Measurements from ENCODE around the gene KCNC4. TPM values are rescaled to one million over a fixed set of nuclear protein-coding genes. Genes with fewer than 3 reads are reported as not detected.

The KCNC4 gene
- total and polyA plus RNA-seq, 9 donors: 3.2 to 18.0 (median 11.7) TPM

- intact Hi-C loops (cut with DNase I): no loop called here
- WGBS, 3 donors: 53 to 61% (median 57%) methylated on average over 7 of the region's 7 CpGs
Measured at GRCh38 chr1:110163591-110163990, 46.5 kb upstream of the KCNC4 start.

DNA sequence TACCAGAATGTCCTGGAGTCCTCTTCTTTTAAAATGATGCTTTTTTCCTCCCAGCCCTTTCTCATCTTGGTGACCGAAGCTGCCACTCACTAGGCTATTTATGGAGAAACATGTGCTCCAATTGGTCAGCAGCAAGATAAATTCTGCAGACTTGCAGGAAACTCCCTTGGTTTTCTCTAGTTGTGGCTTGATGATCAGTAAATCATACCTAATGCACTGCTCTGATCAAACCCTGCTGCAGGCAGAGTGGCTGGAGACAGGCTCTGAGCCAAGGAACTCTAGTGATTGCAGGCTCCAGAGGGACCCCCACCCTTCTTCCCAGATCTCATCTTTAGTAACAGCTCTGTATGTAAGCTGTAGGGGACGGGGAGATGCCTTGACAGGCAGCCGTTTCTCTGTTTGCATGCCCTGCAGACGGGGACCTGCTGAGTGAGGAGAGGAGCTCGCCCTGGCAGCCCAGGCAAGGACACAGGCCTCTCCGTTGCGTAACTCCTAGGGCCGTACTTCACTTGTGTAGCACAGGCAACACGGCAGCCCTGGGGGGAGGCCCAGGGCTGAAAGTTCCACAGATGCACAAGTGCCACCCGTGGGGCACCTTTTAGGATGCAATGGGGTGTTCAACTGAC, 45.3 kb upstream of the KCNC4 start:
- no peak for DNase-seq
- Histone ChIP-seq H3K4me1 (ENCODE audit: insufficient read depth) (no peaks in the 10 kb centered on the region), H3K4me3 (no peak overlapping the region), H3K27ac (no peak overlapping the region), H3K27me3 (no peaks in the 10 kb centered on the region), H3K36me3 (no peaks in the 10 kb centered on the region), H3K9me3 (no peaks in the 10 kb centered on the region)
- intact Hi-C loops (cut with DNase I): no loop called here
- no peak for TF ChIP-seq POLR2A (IDR thresholded peaks at IDR 0.05)
- WGBS, 3 donors: 38 to 50% (median 39%) methylated on average over 10 of the region's 10 CpGs

More at GRCh38 chr1:110163591-110163990, 46.5 kb upstream of the KCNC4 start:
- Histone ChIP-seq H3K27ac (no peak overlapping the region), H3K36me3 (no peaks in the 10 kb centered on the region), H3K27me3 (no peaks in the 10 kb centered on the region), H3K4me1 (ENCODE audit: insufficient read depth) (no peaks in the 10 kb centered on the region), H3K4me3 (no peak overlapping the region), H3K9me3 (no peaks in the 10 kb centered on the region)
- TF ChIP-seq, protein P1, sequence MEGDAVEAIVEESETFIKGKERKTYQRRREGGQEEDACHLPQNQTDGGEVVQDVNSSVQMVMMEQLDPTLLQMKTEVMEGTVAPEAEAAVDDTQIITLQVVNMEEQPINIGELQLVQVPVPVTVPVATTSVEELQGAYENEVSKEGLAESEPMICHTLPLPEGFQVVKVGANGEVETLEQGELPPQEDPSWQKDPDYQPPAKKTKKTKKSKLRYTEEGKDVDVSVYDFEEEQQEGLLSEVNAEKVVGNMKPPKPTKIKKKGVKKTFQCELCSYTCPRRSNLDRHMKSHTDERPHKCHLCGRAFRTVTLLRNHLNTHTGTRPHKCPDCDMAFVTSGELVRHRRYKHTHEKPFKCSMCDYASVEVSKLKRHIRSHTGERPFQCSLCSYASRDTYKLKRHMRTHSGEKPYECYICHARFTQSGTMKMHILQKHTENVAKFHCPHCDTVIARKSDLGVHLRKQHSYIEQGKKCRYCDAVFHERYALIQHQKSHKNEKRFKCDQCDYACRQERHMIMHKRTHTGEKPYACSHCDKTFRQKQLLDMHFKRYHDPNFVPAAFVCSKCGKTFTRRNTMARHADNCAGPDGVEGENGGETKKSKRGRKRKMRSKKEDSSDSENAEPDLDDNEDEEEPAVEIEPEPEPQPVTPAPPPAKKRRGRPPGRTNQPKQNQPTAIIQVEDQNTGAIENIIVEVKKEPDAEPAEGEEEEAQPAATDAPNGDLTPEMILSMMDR (IDR thresholded peaks at IDR 0.05): no peak
- TF ChIP-seq POLR2A (IDR thresholded peaks at IDR 0.05): no peak
- no peak for TF ChIP-seq EP300 (IDR thresholded peaks at IDR 0.05)
- no peak for DNase-seq

- Histone ChIP-seq H3K27me3 (no peaks in the 10 kb centered on the region), H3K27ac (no peak overlapping the region), H3K36me3 (no peaks in the 10 kb centered on the region), H3K4me1 (ENCODE audit: insufficient read depth) (no peaks in the 10 kb centered on the region), H3K9me3 (no peaks in the 10 kb centered on the region), H3K4me3 (no peak overlapping the region)
- 43 to 50% (median 44%) methylated on average over 6 of the region's 6 CpGs for WGBS, 3 donors
- intact Hi-C loops (cut with DNase I): no loop called here
- TF ChIP-seq POLR2A (IDR thresholded peaks at IDR 0.05): no peak
- TF ChIP-seq, protein P1 (IDR thresholded peaks at IDR 0.05): no peak
- TF ChIP-seq EP300 (IDR thresholded peaks at IDR 0.05): no peak
- DNase-seq: no peak
Measured at GRCh38 chr1:110165761-110166231, 44.3 kb upstream of the KCNC4 start.

DNA sequence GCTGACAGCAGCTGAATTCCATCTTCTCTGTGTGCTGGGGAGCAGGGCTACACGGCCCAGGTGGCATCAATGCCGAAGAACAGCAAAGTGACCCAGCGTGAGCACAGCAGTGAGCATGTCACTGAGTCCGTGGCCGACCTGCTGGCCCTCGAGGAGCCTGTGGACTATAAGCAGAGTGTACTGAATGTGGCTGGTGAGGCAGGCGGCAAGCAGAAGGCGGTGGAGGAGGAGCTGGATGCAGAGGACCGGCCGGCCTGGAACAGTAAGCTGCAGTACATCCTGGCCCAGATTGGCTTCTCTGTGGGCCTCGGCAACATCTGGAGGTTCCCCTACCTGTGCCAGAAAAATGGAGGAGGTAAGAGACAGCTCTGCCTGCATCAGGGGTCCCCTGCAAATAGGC, 43.3 kb upstream of the KCNC4 start:
- H3K4me3 ChIP-seq: no peak overlapping the region
- intact Hi-C loops (cut with DNase I): no loop called here
- WGBS, 3 donors: 84 to 89% (median 84%) methylated on average over 11 of the region's 11 CpGs

More for the DNA sequence above, 43.3 kb upstream of the KCNC4 start:
- Histone ChIP-seq H3K27me3 (no peaks in the 10 kb centered on the region), H3K4me1 (ENCODE audit: insufficient read depth) (no peaks in the 10 kb centered on the region), H3K36me3 (no peaks in the 10 kb centered on the region), H3K9me3 (no peaks in the 10 kb centered on the region), H3K27ac (no peak overlapping the region)
- DNase-seq: no peak
- TF ChIP-seq POLR2A (IDR thresholded peaks at IDR 0.05): no peak
- TF ChIP-seq EP300 (IDR thresholded peaks at IDR 0.05): no peak
- TF ChIP-seq, protein P1 (IDR thresholded peaks at IDR 0.05): no peak

Measured in ovary (tissue), 9 donors.